A673 (cell line): ENCODE results near the gene ARSA. TPM values are rescaled to one million over a fixed set of nuclear protein-coding genes. Genes with fewer than 3 reads are reported as not detected.
"Not testable (repeated sequence)": the region's sequence is repeated elsewhere in the genome, so short reads cannot be mapped to it uniquely, and the experiment has no call there.

Experiments
- BruUV-seq: library from RNA; stranded (reverse); fragments of 400-500 nt; replicated peaks from 2 replicates; lab custom pipeline; 2021; lab: Mats Ljungman, UMichigan
- CTCF ChIA-PET: fragments of 300-600 bp; sonication (Branson Sonifier 250); formaldehyde crosslinking; loops from one replicate; lab custom pipeline; 2022; ENCODE audit warnings: antibody characterized with exemption; lab: Charles Lee
- POLR2A ChIA-PET: fragments of 300-600 bp; sonication (Branson Sonifier 250); formaldehyde crosslinking; loops from one replicate; lab custom pipeline; 2022; ENCODE audit warnings: antibody characterized with exemption; ENCODE audit not compliant: low non-redundant PET; lab: Charles Lee
- DNase-seq: peaks from one replicate; pipeline ENCODE4 v3.0.0-alpha.2; 2015; ENCODE audit warnings: low spot score
- H3K27ac ChIP-seq: fragments of 200-600 bp; sonication (generic); 2 replicates; pipeline ENCODE4 v1.5.1; 2016; ENCODE audit warnings: mixed run types, low read depth, mild to moderate bottlenecking, mixed read lengths, antibody characterized with exemption, low read length; ENCODE audit not compliant: poor library complexity, severe bottlenecking
- H3K27me3 ChIP-seq: fragments of 200-600 bp; sonication (generic); replicated peaks from 2 replicates; pipeline ENCODE4 v1.6.1; 2017; ENCODE audit warnings: mixed run types, low read depth, mild to moderate bottlenecking, mixed read lengths, antibody characterized with exemption, low read length; ENCODE audit not compliant: insufficient read depth, poor library complexity
- H3K36me3 ChIP-seq: fragments of 200-600 bp; sonication (generic); 2 replicates; pipeline ENCODE4 v1.6.1; 2016; ENCODE audit warnings: mixed run types, mild to moderate bottlenecking, mixed read lengths, antibody characterized with exemption, low read length; ENCODE audit not compliant: insufficient read depth, poor library complexity, severe bottlenecking
- H3K4me1 ChIP-seq: fragments of 200-600 bp; sonication (generic); 2 replicates; pipeline ENCODE4 v1.6.1; 2017; ENCODE audit warnings: mixed run types, mild to moderate bottlenecking, mixed read lengths, antibody characterized with exemption, low read length; ENCODE audit not compliant: insufficient read depth, poor library complexity, severe bottlenecking
- H3K4me3 ChIP-seq: fragments of 200-600 bp; sonication (generic); 2 replicates; pipeline ENCODE4 v1.5.1; 2016; ENCODE audit warnings: low read depth, mixed run types, mild to moderate bottlenecking, mixed read lengths, low read length; ENCODE audit not compliant: poor library complexity, severe bottlenecking
- H3K9me3 ChIP-seq: fragments of 200-600 bp; sonication (generic); 2 replicates; pipeline ENCODE4 v1.6.1; 2016; ENCODE audit warnings: mixed run types, low read depth, mild to moderate bottlenecking, mixed read lengths, antibody characterized with exemption, low read length; ENCODE audit not compliant: poor library complexity, severe bottlenecking
- CTCF ChIP-seq: fragments of 300-800, 200-600 bp; sonication (generic); conservative IDR thresholded peaks from 2 replicates; pipeline ENCODE4 v1.5.1; 2017; ENCODE audit warnings: low read depth, mild to moderate bottlenecking, antibody characterized with exemption, low read length, moderate library complexity, mixed read lengths
- EZH2 ChIP-seq: fragments of 200-600 bp; sonication (generic); IDR thresholded peaks from 2 replicates; pipeline ENCODE4 v1.6.1; 2017; ENCODE audit warnings: borderline replicate concordance, low read depth, mild to moderate bottlenecking, mixed read lengths, antibody characterized with exemption, low read length; ENCODE audit not compliant: poor library complexity, severe bottlenecking
- intact Hi-C: fragments of 100-400 bp; cut with micrococcal nuclease; formaldehyde crosslinking; loops from one replicate; pipeline ENCODE4 v1.10.0; 2022; ENCODE audit not compliant: unreplicated experiment
- total RNA-seq: library from RNA; stranded (reverse); gene quantifications from 2 replicates; pipeline ENCODE4 v1.2.3, GENCODE V29; 2021

ARSA gene
- total RNA-seq, 1 experiment from 2014 or later = 15.6 TPM

DNA sequence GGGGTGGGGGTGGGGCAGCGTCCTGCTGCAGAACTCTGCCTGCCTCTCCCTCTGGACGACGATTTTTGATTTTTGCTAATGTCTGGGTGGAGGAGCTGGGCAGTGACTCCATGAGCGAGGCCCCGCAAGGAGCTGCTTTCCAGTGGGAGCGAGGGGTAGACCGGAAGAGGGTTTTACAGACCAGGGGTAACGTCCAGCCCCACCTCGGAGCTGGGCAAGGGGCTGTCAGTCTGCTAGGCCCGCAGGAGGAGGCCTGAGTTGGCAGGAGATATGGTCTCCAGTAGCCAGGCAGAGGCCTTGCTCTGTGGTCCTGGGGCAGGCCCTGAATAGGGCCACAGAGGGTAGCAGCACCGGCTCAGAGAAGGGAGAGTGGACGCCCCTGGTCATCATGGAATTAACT is 18.4 kb downstream of the ARSA start:
- CTCF ChIA-PET = no interaction called here
- H3K4me1 ChIP-seq = no peaks in the 10 kb centered on the region

GRCh38 chr22:50608996-50609395 is 19.0 kb downstream of the ARSA start:
- ChIA-PET CTCF (interaction anchor here (1.3 kb wide), 1 partner anchor 12 kb away, joined by 3 read pairs; no protein-coding TSS in a partner anchor), POLR2A (no interaction called here)
- Histone ChIP-seq H3K4me1 (no peaks in the 10 kb centered on the region), H3K9me3 (no peaks in the 10 kb centered on the region), H3K36me3 (no peaks in the 10 kb centered on the region), H3K27ac (no peak overlapping the region), H3K27me3 (no peaks in the 10 kb centered on the region), H3K4me3 (no peak overlapping the region)
- TF ChIP-seq EZH2 = no peak
- no peak for TF ChIP-seq CTCF
- BruUV-seq = no TSS peak
- DNase-seq = no peak
- intact Hi-C loops = loop anchor here (10.0 kb wide), 1 partner anchor 64 kb away; the partner anchor contains the start of gene KLHDC7B

More for the DNA sequence above, 18.4 kb downstream of the ARSA start:
- no peaks in the 10 kb centered on the region for H3K27me3 ChIP-seq
- POLR2A ChIA-PET = no interaction called here
- intact Hi-C loops = loop anchor here (10.0 kb wide), 1 partner anchor 65 kb away; the partner anchor contains the start of gene KLHDC7B
- TF ChIP-seq EZH2 (no peak), CTCF (no peak)
- no peak for DNase-seq
- H3K36me3 ChIP-seq = no peaks in the 10 kb centered on the region
- no peaks in the 10 kb centered on the region for H3K9me3 ChIP-seq
- no peak overlapping the region for H3K27ac ChIP-seq
- no TSS peak for BruUV-seq
- no peak overlapping the region for H3K4me3 ChIP-seq

- H3K4me1 ChIP-seq, BruUV-seq, H3K27me3 ChIP-seq, H3K36me3 ChIP-seq, H3K9me3 ChIP-seq, POLR2A ChIA-PET, H3K4me3 ChIP-seq, H3K27ac ChIP-seq, DNase-seq: not testable (repeated sequence)
- intact Hi-C loops = loop anchor here (10.0 kb wide), 1 partner anchor 63 kb away; the partner anchor contains the start of gene KLHDC7B
- CTCF ChIA-PET = interaction anchor here (1.3 kb wide), 1 partner anchor 12 kb away, joined by 3 read pairs; no protein-coding TSS in a partner anchor
These were observed 19.7 kb downstream of the ARSA start for GRCh38 chr22:50608058-50608840.
